RKO (cell line): ENCODE data around the gene OGG1.

Experiments used
- DNase-seq: peaks from one replicate; pipeline ENCODE4 v3.0.0-alpha.2; 2016; ENCODE audit warnings: low spot score

OGG1 gene

DNA sequence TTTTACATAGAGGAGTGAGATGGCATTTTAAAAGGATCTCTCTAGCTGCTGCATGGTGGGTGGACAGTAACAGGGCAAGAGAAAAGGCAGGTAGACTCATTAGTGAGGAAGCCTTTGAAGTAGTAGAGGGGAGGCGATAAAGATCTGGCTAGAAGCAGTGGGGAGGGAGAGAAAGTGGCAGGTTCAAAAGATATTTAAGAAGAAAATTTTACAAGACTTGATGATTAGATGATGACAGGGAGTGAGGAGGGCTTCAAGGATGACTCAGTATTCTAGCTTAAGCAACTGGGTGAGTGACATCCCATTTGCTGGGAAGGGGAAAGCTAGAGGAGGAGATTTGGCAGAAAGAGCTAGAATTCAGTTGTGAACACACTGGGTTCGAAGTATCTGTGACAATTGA is 22.0 kb upstream of the OGG1 start:
- peak; percentile 69 for DNase-seq

DNA sequence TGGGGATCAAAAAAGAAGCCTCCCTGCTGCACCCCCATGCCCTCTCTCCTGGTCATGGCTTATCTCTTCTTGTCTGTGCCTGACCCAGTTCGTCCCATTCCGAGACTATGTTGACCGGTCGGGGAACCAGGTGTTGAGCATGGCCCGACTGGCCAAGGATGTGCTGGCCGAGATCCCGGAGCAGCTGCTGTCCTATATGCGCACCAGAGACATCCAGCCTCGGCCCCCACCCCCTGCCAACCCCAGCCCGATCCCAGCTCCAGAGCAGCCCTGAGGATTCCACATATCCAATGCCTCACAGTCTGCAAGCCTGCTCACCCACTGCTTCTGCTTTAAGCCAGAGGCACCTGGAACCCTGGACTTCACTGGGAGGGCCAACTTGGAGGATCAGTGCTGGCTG is 20.3 kb upstream of the OGG1 start:
- no peak for DNase-seq

DNA sequence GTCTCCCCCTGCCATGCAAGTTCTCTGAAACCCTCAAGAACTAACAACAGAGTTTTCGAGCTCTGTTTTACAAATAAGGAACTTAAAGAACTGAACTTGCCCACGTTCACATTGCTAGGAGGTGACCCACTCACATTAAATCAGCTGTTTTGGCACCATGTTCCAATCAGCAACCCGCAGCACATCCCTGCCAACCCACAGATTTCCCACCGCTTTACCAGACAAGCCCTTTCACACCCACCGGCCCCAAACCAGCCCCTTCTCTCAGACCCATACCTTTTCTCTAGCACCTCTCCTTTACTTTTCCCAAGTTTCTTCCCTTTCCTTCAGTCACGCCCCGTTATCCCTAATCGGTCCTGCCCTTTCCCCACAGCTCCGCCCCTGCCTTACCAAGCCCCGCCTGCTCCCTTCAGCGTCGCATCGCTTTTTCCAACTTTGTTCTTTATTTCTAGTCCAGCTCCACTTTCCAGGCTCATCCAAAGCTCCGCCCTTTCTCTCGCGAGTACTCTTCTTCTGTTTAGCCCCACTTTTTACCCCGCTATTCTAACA is 19.0 kb upstream of the OGG1 start:
- no peak for DNase-seq

DNA sequence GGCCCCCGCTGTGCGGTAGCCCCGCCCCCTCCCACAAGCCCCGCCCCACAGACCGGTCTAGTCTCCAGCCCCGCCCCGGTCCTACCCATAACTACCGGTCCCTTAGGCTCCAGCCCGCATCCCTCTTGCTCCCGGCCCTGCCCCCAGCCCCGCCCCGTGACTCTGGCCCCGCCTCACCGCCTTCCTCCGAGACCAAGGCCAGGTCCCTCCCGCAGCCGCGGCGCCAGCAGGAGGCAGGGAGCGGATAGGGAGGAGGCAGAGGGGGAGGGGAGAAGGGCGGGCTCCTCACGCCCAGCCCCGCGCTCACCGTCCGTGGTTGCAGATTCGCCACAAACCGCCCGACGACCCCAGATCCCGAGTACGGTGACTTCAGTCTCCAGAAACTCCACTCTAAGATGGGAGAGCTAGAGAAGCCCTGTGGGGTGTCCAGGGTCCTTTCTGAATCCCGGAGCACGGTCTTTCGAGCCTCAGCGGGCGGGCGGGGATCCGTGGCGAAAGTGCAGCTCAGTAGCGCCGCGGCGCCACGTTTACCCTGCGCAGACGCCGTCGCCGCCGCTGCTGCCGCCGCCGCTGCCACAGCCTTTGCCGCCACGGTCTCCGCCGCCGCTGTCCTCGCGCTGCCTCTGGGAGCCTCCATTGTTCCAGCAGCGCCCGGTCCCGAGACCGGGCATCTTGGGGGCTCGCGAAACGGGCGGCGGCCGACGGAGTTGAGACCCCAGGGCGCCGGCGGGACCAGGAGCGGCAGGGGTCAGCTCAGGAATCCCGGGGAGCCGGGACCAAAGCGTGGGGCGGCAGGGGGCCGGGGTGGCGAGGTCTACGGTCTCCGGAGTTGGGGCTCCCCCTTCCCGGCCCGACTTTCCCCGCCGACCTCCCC is 18.3 kb upstream of the OGG1 start, which contains the start of gene BRPF1:
TSS of gene BRPF1 (plus strand) at position 530 of the 874 bp plus-strand sequence. CDS start 2,406 bp downstream, outside the sequence.
- peak; percentile 97 for DNase-seq

DNA sequence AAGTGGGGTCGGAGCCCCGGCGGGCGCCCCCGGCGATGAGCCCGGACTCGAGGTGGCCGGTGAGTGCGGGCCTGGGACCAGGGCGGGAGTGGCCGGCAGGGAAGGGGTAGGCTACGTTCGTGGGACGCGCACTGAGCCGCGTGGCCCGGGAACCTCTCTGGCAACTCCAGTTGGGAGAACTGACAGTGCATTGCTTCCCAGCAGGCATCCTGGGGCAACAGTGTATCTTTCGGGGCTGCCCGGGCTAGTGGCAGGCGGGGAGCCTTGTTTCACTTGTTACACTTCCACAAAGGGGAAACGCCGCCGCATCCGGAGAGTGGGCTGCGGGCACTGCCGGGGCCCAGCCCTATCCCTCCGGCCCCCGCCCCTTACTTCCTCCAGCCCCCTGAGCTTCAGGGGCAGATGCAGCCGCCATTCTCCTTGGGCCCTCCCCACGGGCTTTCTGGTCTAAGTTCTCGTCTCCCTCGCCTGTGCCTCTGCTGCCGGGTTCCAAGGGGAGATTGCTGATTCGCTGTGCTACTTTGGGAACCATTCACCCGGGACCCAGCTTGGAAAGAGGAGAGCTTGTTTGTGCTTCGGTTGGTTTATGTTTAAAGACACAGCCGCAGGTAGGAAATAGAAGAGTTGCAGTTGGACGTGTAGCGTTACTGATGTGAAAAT is 17.5 kb upstream of the OGG1 start:
- no peak for DNase-seq

DNA sequence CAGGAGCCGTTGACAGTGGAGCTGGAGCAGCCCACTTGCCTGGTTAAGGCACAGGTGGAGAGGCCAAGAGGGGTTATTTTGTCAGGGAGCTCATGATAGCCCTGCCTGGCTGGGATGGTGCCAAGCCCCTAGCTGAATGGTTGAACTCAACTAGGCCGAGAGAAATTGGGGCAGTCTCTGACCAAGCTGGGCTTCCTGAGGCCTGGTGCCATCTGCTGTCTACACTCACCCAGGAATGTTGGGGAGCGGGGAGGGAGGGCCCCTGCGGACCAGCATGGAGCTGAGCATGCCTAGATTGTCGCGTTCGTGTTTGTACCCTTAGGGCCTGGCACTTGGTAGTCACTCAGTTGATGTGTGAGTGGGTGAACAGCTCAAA is 17.0 kb upstream of the OGG1 start:
- DNase-seq = peak; percentile 69

DNA sequence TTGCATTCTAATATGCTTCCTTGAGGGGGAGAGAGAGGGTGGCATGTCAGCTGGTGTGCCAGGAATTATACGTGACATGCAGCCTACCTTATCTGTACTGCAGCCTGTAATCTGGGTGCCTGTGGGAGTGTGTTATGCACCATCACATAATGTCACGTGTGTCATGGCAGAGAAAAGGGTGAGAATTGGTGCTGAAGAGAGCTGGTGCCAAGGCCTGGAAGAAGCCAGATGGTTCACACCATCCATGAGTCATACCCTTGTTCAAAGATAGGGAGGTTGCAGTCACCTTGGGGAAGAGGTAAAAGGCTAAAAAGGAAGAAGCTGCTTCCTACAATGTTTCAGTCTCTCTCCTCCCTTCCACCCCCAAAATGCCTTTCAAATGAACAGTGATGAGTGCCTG is 12.9 kb upstream of the OGG1 start:
- DNase-seq = no peak

DNA sequence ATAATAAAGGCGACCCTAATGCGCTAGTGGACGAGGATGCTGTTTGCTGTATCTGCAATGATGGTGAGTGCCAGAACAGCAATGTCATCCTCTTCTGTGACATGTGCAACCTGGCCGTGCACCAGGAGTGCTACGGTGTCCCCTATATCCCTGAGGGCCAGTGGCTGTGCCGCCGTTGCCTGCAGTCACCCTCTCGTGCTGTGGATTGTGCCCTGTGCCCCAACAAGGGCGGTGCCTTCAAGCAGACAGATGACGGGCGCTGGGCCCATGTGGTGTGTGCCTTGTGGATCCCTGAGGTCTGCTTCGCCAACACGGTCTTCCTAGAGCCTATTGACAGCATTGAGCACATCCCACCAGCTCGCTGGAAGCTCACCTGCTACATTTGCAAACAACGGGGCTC is 10.6 kb upstream of the OGG1 start:
- DNase-seq = no peak

DNA sequence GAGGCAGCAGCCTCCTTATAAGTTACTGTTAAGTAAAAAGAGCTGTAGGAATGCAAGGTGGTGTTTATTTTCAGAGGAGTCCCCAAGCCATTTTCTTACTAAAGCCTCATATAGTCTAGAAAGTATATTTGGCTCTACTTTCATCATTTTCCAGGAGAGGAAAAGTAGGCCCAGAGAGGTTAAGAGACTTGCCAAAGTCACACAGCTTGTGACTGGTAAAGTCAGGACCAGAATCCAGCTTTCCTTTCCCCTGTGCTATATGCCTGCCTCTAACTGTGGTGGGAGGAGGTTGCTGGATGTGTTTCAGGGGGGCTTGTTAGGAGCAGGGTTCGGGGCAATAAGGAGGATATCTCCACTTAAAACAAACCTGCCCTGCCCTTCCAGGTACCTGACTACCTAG is 7.2 kb upstream of the OGG1 start:
- DNase-seq = no peak

DNA sequence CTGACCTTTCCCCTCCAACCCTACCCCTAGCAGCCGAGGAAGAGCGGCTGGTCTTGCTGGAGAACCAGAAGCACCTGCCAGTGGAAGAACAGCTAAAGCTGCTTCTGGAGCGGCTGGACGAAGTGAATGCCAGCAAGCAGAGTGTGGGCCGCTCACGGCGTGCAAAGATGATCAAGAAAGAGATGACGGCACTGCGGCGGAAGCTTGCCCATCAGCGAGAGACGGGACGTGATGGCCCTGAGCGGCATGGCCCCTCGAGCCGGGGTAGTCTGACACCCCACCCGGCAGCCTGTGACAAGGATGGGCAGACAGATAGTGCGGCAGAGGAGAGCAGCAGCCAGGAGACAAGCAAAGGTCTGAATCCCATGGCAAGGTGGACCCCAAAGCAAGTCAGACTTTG is 6.2 kb upstream of the OGG1 start:
- no peak for DNase-seq

DNA sequence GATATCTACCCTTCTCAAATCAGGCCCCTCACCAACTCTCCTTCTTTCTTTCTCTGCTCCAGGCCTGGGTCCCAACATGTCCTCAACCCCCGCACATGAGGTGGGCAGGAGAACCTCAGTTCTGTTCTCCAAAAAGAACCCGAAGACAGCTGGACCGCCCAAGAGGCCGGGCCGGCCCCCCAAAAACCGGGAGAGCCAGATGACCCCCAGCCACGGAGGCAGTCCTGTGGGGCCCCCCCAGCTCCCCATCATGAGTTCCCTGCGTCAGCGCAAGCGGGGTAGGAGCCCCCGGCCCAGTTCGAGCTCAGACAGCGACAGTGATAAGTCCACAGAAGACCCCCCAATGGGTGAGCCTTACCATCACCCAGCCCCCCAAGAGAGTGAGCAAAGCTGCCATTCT is 5.6 kb upstream of the OGG1 start:
- no peak for DNase-seq

DNA sequence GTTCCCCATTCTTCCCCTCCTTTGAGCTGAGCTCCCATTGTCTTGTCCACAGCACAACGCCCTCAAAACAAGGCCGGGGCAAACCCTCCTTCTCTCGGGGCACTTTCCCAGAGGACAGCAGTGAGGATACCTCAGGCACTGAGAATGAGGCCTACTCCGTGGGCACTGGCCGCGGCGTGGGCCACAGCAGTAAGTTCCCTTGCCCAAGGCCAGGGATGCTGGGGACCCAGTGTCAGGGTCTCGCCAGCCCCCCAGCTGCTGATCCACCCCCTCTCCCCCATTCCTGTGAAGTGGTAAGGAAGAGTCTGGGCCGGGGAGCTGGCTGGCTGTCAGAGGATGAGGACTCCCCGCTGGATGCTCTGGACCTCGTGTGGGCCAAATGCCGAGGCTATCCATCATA is 4.2 kb upstream of the OGG1 start:
- DNase-seq = no peak

DNA sequence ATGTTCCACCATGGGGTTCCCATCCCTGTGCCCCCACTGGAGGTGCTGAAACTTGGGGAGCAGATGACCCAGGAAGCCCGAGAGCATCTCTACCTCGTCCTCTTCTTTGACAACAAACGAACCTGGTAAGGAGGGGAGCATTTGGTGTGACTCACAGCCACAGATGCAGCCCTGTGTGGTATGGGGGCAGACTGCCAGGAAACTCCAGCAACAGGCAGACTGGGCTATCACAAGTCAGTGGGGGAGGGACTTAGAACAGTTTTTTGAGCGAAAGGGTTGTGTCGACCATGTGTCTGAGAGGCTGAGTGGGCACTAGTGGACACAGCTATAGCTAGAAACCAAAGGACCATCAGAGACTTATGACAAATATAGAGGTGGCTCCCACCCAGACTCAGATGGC is 3.4 kb upstream of the OGG1 start:
- no peak for DNase-seq

DNA sequence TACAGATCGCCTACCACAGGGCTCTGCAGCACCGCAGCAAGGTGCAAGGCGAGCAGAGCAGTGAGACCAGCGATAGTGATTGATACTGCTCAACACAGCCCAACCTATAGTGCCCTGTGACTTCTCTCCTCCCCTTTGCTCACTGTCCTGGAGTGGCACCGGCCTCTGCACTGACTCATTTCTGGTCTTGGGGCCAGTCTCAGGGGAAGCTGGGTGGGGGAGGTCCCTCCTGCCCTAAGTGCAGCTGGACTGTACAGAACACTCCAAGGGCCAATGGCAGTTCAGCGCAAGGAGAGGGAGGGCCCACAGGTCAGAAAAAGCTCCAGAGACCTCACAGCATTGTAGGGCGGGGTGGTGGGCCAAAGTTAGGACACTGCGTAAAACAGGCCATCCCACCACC is 2.5 kb upstream of the OGG1 start:
- no peak for DNase-seq

DNA sequence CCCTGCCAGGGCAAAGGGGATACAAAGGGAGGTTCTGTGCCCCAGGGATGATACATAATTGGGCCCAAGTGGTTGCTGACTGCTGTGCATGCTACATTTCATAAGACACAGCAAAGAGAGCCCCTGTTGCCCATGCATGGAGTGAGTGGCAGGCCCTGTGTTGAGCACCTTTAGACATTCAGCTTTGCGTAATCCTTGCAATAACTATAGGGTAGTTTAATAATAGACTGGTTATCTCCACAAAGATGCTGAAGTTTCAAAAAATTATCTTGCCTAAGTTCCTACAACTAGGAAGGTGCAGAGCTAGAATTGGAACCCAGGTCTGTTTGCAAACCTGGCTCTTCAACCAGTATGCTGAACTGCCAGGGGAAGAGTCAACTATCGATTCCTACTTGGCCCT is 1.7 kb upstream of the OGG1 start:
- no peak for DNase-seq

DNA sequence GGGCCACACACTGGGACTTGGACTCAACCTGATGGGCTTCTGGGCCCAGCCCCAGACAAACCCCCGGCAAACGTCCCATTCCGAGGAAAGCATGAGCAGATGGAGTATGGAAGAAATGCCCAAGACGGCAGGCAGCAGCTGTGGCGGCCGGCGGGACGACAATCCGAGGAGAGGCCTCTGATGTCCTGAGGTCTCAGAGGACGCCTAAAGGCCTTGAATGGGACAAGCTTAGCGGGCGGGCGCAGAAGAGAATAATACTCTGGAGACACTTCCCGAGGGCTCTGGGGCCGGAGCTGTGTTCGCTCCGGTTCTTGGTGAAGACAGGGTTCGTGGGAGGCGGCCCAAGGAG is 482 bp upstream of the OGG1 start:
- no peak for DNase-seq

DNA sequence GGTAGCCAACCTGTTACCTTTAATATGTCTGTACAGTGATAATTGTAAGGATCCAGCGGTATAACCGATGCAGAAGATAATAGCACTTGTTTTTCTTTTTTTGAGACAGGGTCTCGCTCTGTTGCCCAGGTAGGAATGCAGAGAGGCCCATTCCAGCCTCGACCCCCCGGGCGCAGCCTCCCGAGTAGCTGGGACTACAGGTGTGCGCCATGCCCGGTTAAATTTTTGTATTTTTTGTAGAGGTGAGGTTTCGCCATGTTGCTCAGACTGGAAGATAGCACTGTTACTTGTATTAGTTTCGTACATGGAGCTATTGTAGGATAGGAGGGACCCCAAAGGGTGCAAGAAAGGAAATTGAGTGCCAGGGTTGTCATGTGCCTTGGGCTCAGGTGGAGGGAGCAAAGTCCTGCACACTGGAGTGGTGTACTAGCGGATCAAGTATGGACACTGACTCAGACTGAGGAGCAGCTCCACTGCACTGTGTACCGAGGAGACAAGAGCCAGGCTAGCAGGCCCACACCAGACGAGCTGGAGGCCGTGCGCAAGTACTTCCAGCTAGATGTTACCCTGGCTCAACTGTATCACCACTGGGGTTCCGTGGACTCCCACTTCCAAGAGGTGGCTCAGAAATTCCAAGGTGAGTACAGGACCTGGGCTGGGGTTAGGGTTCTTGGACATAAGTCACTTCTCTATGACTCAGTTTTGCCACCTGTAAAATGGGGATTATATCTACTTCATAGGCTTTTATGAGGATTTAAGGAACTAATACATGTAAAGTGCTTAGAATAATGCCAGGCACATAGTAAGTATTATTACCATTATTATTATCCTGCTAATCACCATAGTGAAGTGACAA is 1.0 kb downstream of the OGG1 start:
- DNase-seq = peak; percentile 73

DNA sequence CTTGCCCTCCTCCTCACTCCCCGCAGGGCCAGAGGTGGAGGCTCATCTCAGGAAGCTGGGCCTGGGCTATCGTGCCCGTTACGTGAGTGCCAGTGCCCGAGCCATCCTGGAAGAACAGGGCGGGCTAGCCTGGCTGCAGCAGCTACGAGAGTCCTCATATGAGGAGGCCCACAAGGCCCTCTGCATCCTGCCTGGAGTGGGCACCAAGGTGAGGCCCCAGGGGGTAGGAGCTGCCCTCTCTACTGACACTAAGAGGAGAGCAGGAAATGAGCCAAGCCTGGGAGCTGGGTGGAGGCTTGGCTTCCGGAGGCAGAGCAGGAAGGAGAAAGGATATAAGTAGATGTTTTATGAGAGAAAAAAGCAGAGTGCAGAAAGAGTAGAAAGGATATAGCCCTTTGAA is 4.9 kb downstream of the OGG1 start:
- DNase-seq = no peak

DNA sequence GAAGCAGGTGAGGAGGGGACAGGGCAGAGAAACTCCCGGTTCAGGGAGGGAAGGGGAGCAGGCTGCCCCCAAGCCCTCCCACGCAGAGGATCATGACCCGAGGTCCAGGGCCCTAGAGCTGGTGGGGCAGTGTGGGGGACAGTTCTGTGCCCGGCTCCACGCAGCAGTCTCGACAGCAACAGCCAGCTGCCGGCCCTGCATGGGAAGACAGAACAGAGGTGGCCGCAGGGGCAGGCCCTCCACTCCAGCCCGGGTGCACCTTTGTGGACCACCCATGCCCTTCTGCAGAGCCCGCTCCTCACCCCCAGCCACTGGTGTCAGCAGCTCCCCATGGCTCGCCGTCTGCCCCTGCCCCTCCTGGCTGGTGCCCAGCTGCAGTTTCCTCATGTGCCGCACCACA is 7.7 kb downstream of the OGG1 start:
- no peak for DNase-seq

DNA sequence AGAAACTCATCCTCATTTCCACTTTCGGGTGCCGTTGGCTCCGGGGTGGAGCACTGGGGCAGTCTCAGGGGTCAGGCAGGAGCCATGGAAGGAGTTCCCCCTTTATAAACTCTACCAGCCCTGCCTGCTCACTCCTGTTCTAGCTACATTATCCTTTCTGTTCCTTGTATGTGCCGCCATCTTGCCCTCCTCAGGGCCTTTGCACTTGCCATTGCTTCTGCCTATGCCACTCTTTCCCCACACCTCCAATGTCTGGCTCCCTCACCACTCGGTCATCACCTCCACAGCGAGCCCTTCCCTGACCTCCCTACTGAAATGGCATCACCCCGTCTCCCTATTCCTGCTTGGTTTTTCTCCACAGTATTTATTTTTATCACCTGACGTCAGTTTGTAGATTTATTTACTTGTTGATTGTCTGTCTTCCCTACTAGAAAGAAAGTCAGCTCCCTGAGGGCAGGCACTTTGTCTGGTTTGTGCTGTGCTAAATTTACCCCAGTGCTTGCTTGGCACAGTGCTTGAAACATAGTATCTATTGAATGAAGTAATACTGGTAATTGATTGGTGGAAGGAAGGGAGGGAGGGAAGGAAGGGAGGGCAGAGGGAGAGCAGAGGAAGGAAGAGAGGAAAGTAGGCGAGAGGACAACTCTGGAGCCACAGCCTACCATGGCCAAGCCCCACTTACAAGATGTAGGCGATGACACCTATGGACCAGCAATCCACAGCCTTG is 11.2 kb downstream of the OGG1 start:
- no peak for DNase-seq

DNA sequence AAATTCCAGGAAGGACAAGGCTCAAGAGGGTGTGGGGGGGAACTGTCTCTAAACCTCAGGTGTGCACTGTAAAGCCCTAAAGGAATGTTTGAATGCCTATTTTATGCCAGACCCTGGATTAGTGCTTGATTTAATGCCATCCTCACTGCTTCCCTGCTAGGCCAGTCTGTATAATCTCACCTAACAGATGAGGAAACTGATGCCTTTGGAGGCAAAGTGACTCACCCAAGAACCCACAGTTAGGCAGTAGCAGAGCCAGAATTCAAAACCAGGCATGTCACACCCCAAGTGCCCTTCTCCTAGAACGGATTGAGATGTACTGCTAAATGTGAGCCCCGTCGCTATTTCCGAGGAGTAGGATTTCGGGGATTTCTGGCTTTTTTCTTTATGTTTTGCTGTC is 12.2 kb downstream of the OGG1 start:
- DNase-seq = no peak

DNA sequence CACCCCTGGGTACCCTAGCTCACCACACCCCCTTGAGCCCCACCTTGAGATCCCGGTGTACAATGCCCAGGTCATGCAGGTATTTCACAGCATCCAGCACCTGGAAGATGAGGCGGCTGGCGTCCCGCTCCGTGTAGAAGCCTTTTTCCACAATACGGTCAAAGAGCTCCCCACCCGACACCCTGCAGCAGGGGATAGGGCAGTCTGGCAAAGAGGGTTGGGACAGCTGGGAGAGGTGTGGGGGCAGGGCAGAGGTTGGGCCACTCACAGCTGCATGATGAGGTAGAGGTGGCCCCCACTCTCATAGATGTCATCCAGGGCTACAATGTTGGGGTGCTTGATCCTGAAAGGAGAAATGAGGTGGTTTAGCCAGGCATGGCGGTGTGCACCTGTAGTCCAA is 13.1 kb downstream of the OGG1 start:
- no peak for DNase-seq
